ENCODE measurements around the gene ENTPD7.
A peak's percentile ranks its signal among the peaks of the same experiment; 100 is the strongest.
"Not testable (repeated sequence)": the region's sequence is repeated elsewhere in the genome, so short reads cannot be mapped to it uniquely, and the experiment has no call there.

Gene ENTPD7

GRCh38 chr10:99689461-99689860, 30.2 kb downstream of the ENTPD7 start:
- no peak for DNase-seq (ENCODE audit: low spot score)

GRCh38 chr10:99693933-99694583, 34.7 kb downstream of the ENTPD7 start:
- DNase-seq (ENCODE audit: low spot score), result no peak

DNA sequence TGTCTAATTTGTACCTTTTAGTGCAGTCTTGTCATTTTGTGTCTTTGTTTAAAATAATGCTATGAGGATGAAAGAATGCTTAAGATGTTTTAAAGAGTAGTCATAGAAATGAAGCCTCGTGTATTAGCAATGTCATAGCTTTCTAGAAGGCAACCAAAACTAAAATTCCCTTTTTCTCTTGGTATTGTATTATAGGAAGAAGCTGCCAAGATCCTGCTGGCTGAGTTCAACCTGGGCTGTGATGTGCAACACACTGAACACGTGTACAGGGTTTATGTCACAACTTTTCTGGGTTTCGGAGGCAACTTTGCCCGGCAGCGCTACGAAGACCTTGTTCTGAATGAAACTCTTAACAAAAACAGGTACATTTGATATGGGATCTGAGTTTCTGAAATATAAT, 36.5 kb downstream of the ENTPD7 start:
- DNase-seq (ENCODE audit: low spot score), result no peak

- DNase-seq (ENCODE audit: low spot score), result no peak
Observed at GRCh38 chr10:99698504-99699080, 39.3 kb downstream of the ENTPD7 start.

DNA sequence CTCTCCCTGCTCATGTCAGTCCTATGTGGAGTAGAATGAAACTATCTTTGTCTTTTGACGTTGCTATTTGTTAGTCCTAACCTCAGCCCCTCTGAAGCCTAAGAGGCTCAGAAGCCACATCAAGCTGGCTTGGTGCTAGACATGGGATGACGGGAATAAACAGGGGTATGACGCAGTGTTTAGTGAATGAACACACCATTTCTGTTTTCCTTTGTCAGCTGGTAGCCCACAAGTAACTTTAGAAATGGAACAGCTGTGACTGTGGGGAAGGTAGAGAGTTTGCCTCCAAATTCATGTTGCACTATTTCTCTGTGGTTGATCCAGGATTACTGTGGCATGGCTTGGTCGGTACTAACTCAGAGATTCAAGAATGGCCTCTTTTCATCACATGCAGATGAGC, 41.3 kb downstream of the ENTPD7 start:
- no peak for DNase-seq (ENCODE audit: low spot score)

DNA sequence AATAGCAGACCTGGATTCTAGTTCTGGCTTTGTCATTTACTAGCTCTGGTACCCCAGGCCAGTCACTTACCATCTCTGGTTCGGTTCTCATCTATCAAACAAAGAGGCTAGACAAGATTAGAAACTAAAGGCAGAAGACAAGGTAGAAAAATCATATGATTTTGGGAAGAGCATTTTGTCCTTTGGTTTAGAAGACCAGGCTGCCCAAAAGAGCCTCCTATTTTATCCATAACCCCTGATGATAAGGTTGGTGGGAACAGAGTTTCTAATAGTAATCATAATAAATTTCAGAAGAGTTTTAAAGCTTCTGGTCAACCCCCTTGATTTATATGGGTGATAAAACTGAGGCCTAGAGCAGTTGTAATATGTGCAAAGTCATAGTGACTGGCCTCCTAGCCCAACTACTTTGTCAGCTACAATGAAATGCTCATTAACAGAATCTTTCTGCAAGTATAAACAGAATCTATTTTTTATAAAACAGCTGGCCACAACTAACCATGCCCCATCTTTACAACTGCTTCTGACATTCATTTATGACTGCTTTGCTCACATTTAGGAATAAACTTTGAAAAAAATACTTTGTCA, 49.2 kb downstream of the ENTPD7 start:
- no peak for DNase-seq (ENCODE audit: low spot score)

DNA sequence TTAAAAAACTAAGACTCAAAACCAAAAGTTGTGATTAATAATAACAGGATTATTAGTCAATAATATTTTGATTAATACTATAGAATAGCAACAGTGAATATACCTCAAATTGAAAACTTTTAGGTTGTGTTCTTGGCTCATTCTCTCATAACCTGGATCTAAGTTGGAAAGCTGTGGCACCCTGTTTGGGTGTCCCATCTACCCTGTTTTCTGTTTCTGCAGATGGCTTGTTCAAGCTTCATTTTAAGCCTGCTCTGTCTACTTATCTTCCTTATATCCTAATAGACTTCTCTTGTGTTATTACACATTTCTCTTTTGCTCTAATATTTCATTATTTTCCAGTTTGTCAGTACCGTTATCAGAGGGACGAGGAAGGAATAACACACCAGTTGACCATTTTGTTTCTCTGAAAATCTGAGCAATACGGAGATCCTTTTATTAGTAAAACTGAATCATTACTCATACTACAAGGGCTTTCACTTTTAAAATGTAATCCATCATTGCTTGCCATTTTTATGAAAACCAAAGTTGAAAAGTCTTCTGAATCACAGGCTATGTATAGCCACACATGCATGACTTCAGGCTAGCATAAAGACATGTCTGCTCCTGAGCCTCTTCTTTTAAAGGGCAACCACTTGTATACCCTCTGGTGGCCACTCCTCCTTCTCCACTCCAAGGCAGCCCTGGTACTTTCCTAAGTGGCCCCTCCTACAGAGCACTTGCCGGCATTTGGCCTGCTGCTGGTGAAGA, 50.3 kb downstream of the ENTPD7 start:
- DNase-seq (ENCODE audit: low spot score), result no peak

- peak; percentile 44 for DNase-seq (ENCODE audit: low spot score)
Observed at GRCh38 chr10:99711129-99711719, 51.9 kb downstream of the ENTPD7 start.

- DNase-seq (ENCODE audit: low spot score), result no peak
Observed at GRCh38 chr10:99714446-99714845, 55.1 kb downstream of the ENTPD7 start.

DNA sequence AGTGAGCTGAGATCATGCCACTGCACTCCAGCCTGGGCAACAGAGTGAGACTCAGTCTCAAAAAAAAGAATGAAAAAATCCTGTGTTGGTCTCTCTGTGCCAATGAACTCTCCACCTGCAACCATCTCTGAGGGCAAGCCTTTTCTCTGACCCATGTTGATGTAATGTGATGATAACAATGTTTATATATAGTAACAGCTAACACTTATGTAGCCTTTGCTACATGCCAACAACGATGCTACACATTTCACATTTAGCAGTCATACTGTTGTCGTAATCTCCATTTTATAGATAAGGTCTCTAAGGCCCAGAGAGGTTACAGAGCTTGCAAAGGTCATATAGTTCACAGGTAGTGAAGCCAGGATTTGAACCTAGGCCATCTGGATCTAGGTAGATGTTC, 61.1 kb downstream of the ENTPD7 start:
- DNase-seq (ENCODE audit: low spot score), result no peak

DNA sequence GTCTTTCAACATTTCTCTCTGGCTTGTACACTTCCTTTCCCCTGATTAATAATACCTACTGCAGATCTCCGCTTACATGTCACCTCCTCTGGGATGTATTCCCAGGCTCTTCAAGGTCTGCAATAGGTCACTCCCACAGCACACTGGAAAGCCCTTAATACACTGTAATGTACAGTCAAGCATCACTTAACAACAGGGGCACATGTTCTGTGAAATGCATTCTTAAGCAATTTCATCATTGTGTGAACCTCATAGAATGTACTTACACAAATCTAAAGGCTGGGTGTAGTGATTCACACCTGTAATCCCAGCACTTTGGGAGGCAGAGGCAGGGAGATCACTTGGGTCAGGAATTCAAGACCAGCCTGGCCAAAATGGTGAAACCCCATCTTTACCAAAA, 70.7 kb downstream of the ENTPD7 start:
- DNase-seq (ENCODE audit: low spot score), result no peak

DNA sequence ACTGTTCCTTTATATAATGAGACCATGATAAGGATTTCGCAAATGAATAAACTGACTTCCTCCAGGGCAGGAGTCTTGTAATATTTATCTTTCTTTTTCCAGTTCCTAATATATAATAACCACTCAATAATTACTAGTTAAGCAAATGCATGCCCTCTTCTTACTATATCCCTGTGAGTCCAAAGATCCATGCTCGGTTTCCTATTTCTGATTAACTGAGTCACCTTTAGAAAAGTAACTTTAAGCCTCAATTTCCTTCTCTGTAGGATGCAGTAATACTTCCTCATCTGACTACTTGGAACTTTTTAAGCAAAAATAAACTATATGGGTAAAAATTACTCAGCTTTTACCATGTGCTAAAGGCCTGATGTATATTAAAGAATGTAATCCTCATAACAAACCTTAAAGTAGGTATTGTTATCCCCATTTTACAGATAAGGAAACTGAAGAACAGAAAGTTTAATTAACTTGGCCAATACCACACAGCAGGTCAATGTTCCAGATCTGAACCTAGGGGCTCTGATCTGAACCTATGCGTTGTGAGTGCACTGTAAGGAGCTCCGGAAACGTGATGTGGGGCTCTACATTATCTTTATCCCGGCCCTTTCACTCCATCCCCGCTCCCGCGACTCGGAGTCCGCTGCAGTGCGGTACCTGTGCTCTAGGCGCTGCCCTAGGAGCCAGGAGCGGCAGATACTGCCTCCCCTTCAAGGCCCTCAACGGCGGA, 72.2 kb downstream of the ENTPD7 start:
- DNase-seq (ENCODE audit: low spot score), result no peak

- DNase-seq (ENCODE audit: low spot score), result peak; percentile 94
Observed at GRCh38 chr10:99732033-99732842, 72.9 kb downstream of the ENTPD7 start, which contains the start of the genes COX15 and CUTC. Gene COX15, minus strand, starts transcription at chr10:99732127. Its CDS starts 78 bp downstream, at chr10:99732049. Gene CUTC, plus strand, starts transcription at chr10:99732234. Its CDS starts 115 bp downstream, at chr10:99732349.

DNA sequence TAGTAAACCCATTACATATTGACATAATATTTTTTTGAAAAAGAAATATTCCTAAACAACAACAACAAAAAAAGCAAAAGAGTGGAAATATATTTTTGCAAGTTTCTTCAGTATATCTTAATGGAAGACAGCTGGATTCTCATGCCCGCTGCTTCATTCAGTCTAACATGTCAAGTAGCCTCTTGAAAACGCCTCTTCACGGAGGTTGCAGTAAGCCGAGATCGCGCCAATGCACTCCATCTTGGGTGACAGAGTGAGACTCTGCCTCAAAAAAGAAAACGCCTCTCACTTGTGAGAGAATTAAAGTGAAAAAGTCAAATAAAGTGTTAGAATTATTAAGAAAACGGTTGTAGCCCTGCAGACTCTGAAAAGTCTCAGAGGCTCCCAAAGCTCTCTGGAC, 74.1 kb downstream of the ENTPD7 start:
- no peak for DNase-seq (ENCODE audit: low spot score)

DNA sequence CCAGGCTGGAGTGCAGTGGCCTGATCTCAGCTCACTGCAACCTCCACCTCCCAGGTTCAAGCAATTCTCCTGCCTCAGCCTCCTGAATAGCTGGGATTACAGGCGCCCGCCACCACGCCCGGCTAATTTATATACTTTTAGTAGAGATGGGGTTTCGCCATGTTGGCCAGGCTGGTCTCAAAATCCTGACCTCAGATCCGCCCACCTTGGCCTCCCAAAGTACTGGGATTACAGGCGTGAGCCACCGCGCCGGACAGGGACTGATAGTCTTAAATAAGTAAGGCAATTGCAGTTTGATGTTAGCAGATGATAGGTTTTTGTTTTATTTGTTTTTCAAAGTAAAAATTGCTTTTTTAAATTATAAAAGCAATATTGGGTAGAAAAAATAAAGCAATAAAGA, 74.8 kb downstream of the ENTPD7 start:
- DNase-seq (ENCODE audit: low spot score), result not testable (repeated sequence)

- no peak for DNase-seq (ENCODE audit: low spot score)
Observed at GRCh38 chr10:99740260-99740659, 81.0 kb downstream of the ENTPD7 start.

GRCh38 chr10:99740933-99741559, 81.7 kb downstream of the ENTPD7 start:
- DNase-seq (ENCODE audit: low spot score), result no peak

DNA sequence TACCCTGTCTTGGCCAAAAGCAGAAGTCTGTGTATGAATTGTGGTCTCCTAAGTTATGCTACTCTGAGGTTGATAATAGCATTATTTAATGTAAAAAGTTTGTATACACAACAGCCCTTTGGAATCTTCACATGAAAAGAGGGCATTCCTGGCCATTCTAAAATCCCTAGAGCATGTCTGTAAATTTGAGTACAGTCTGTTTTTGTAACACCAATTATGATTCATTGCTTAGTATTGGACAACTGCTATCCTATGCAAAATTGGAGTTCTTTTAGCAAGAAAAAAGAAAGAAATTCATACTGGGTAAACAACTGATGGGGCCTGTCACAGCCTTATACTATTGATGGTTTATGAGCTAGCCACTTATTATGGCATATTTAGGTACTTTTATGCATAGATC, 82.9 kb downstream of the ENTPD7 start:
- DNase-seq (ENCODE audit: low spot score), result no peak

DNA sequence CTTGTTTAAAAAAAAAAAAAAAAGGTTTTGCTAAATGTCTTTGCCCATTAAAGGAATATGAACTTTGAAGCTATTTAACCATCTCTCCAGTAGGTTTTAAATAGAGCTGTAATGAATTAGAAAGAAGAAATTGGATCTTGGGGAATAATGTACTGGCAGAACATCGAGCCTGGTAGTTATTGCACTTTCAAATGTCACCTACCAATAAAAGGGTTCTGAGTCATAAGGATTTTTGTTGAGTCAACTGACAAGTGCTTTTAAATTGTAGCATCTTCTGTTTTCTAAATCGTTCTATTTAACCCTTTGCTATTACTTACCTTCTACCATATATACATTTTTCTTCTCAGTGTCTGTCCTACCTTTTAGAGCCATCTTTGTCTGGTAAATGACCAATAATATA, 83.4 kb downstream of the ENTPD7 start:
- no peak for DNase-seq (ENCODE audit: low spot score)

DNA sequence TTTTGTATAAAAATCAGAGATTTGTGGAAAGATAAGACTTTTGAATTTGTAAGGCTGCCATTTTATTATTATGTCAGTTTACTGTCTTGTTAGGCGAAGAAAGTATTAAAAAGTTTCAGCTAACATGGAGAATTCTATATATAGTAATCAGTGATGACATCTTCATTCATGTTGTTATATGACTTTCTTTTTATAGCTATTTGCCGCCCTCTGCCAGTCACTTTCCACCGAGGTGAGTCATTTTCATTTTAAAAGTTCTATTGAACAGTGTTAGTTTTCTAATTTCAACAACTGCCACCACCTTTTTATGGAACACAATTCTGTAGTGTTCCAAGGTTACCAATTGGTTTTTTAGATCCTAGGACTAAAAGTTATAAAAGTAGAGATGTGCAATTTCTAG, 84.5 kb downstream of the ENTPD7 start:
- DNase-seq (ENCODE audit: low spot score), result no peak
